ENCODE results near the gene MTHFD1L. TPM values are rescaled to one million over a fixed set of nuclear protein-coding genes. Genes with fewer than 3 reads are reported as not detected.

Gene MTHFD1L
- total RNA-seq, 4 donors from 2014 or later = 4.1 to 19.9 (median 16.6) TPM

DNA sequence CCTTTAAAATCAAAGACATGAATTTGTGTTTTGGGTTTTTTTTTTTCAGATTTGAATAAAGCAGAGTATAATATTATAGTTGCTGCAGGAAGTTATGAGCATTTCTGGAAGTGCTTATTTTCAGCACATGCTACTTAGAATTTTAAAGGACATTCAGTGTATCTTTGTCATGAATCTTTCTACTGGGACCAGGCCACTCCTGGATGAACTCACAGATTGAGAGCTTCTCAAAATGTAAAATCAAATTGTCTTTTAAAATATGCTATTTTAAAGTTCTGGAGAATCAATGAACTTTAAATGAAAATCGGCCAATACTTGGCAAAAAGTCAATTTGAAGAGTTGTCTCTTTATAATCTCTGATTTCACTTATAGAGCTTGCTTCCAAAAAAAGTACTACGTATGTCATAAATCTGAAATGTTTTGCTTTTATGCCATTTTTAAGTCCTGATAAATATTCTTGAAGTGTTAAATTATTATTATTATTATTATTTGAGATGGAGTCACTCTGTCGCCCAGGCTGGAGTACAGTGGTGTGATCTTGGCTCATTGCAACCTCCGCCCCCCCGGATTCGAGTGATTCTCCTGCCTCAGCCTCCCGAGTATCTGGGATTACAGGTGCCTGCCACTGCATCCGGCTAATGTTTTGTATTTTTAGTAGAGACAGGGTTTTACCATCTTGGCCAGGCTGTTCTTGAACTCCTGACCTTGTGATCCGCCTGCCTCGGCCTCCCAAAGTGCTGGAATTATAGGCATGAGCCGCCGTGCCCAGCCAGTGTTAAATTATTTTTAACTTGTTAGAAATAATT, 198.5 kb downstream of the MTHFD1L start:
- H3K36me3 ChIP-seq = no peaks in the 10 kb centered on the region
- no peak for DNase-seq
- no peak overlapping the region for H3K4me3 ChIP-seq
- TF ChIP-seq POLR2A (IDR thresholded peaks at IDR 0.05) = no peak
- TF ChIP-seq, protein P1, sequence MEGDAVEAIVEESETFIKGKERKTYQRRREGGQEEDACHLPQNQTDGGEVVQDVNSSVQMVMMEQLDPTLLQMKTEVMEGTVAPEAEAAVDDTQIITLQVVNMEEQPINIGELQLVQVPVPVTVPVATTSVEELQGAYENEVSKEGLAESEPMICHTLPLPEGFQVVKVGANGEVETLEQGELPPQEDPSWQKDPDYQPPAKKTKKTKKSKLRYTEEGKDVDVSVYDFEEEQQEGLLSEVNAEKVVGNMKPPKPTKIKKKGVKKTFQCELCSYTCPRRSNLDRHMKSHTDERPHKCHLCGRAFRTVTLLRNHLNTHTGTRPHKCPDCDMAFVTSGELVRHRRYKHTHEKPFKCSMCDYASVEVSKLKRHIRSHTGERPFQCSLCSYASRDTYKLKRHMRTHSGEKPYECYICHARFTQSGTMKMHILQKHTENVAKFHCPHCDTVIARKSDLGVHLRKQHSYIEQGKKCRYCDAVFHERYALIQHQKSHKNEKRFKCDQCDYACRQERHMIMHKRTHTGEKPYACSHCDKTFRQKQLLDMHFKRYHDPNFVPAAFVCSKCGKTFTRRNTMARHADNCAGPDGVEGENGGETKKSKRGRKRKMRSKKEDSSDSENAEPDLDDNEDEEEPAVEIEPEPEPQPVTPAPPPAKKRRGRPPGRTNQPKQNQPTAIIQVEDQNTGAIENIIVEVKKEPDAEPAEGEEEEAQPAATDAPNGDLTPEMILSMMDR (IDR thresholded peaks at IDR 0.05) = no peak
- H3K4me1 ChIP-seq = peaks cover 3 to 4% of the 10 kb centered on the region in 2 donors
- no peaks in the 10 kb centered on the region for H3K9me3 ChIP-seq
- H3K27me3 ChIP-seq = no peaks in the 10 kb centered on the region
- intact Hi-C loops (cut with DNase I; ENCODE audit: low total_unique reads) = no loop called here
- H3K27ac ChIP-seq = peak overlapping the region; percentile 31 to 94

DNA sequence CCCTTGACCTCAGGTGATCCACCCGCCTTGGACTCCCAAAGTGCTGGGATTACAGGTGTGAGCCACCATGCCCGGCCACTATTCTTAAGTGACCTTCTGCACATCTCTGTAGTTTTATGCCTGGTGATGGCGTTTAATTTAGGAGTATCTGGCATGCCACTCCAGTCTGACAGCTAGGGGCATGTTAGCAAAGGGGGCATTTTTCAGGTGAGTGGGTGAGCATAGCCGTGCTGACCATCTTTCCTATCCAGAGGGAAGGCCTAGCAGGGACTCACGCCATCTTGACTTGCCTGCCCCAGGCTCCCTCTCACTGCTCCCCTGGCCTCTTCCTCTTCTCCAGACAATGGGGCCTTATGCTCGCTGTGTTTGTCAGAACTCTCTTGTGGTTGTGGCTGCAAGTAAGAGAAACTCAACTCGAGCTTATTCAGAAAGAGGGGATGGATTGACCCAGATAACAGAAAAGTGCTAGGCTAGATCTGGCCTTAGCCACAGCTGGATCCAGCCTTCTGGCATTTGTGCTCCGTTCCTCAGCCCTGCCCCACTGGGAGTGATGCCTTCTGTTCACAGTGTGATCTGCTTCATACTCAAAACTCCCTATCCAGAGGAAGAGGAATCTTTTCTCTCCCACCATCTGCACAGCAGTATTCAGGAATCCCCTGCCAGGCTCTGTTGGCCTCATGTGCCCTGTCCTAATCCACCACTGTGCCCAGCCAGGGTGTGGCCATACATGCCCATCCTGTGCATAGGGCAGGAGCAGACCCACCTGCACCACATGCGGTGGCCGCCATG, 199.7 kb downstream of the MTHFD1L start:
- Histone ChIP-seq H3K9me3 (no peaks in the 10 kb centered on the region), H3K27me3 (no peaks in the 10 kb centered on the region), H3K4me1 (peaks cover 3% of the 10 kb centered on the region in 2 donors), H3K36me3 (no peaks in the 10 kb centered on the region), H3K4me3 (no peak overlapping the region), H3K27ac (peak overlapping the region in 1 of 2 donors; percentile 94)
- no peak for DNase-seq
- intact Hi-C loops (cut with DNase I; ENCODE audit: low total_unique reads) = no loop called here
- TF ChIP-seq, protein P1 (IDR thresholded peaks at IDR 0.05) = no peak
- no peak for TF ChIP-seq POLR2A (IDR thresholded peaks at IDR 0.05)

DNA sequence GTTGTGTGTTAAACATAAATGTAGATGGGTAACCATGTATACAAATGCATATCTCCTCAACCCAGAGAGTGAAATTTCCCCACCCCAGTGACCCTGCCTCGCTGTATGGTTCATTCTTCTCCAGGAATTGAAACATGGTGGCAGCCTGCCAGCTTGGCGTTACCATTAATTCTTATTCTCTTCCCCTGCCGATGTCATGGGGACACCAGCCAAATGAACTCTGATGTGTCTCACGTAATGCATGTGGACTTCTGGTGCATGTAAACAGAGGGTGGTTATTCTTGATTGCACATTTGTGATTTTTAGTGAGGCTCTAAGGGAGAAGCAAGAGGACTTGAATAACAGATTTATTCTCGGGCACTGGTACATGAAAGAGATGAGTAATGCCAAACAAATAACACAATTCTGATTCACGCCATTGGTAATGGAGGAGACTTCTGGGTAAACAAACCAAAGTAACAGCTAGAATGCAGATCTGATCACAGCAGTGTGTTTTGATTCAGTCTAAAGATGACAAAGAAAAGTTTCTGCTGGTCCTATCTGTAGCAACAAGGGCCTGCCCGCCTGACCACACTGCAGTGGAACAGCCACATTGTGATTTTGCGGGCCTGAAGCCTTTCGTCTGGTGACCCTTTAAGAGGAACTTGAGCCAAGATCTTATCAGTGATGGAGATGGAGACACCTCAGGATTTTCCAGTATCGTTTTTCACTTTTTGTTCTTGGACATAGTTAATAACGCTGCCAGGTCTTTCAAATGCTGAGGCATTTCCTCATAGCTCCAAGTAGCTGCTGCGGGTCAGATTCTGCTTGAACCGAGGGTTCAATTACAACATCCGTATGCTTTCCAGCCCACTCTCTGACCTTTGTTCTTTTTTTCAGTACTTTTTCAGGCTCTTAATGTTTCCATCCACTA, 202.4 kb downstream of the MTHFD1L start:
- H3K9me3 ChIP-seq = no peaks in the 10 kb centered on the region
- no peak overlapping the region for H3K4me3 ChIP-seq
- peaks cover 0 to 3% of the 10 kb centered on the region in 2 donors for H3K4me1 ChIP-seq
- H3K27ac ChIP-seq = peak overlapping the region; percentile 73 to 89
- intact Hi-C loops (cut with DNase I; ENCODE audit: low total_unique reads) = no loop called here
- no peaks in the 10 kb centered on the region for H3K27me3 ChIP-seq
- TF ChIP-seq POLR2A (IDR thresholded peaks at IDR 0.05) = no peak
- TF ChIP-seq, protein P1 (IDR thresholded peaks at IDR 0.05) = no peak
- H3K36me3 ChIP-seq = no peaks in the 10 kb centered on the region
- DNase-seq = peak; percentile 58 to 73

DNA sequence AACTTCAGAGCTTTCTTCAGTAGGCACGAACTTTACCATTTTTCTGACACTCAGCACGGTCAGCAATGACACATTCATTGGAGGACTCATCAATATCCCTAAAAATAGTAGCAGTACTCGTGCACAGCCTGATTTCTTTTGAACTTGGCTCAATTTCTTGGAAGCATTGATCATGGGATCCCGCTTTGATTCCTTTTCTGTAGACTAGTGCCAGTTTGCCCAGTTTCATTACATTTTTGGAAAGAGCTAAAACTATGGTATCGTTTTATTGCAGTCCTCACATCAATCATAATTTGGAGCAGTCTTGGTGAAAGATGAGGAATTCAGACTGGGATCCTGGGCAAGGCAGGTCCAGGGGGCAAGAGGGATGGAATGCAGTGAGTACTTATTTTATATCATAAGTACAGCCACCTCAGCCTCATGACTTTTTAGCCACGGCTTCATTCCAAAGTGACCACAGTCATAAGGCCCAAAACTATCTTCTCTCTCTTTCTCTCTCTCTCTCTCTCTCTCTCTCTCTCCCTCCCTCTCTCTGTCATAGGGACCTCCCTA, 203.3 kb downstream of the MTHFD1L start:
- intact Hi-C loops (cut with DNase I; ENCODE audit: low total_unique reads) = no loop called here
- H3K9me3 ChIP-seq = no peaks in the 10 kb centered on the region
- no peaks in the 10 kb centered on the region for H3K36me3 ChIP-seq
- TF ChIP-seq, protein P1 (IDR thresholded peaks at IDR 0.05) = no peak
- TF ChIP-seq POLR2A (IDR thresholded peaks at IDR 0.05) = no peak
- no peak overlapping the region for H3K4me3 ChIP-seq
- H3K4me1 ChIP-seq = peaks cover 0 to 3% of the 10 kb centered on the region in 2 donors
- peak in 1 of 2 donors; percentile 8 for DNase-seq
- no peaks in the 10 kb centered on the region for H3K27me3 ChIP-seq
- H3K27ac ChIP-seq = peak overlapping the region; percentile 73 to 89
